Ecto neural progenitor cell (in vitro differentiated cells): ENCODE measurements around the gene RUBCN.
A peak's percentile ranks its signal among the peaks of the same experiment; 100 is the strongest.

Experiments
- DNase-seq: peaks from one replicate; pipeline ENCODE4 v3.0.0-alpha.2; 2018; ENCODE audit warnings: low spot score

Gene RUBCN

DNA sequence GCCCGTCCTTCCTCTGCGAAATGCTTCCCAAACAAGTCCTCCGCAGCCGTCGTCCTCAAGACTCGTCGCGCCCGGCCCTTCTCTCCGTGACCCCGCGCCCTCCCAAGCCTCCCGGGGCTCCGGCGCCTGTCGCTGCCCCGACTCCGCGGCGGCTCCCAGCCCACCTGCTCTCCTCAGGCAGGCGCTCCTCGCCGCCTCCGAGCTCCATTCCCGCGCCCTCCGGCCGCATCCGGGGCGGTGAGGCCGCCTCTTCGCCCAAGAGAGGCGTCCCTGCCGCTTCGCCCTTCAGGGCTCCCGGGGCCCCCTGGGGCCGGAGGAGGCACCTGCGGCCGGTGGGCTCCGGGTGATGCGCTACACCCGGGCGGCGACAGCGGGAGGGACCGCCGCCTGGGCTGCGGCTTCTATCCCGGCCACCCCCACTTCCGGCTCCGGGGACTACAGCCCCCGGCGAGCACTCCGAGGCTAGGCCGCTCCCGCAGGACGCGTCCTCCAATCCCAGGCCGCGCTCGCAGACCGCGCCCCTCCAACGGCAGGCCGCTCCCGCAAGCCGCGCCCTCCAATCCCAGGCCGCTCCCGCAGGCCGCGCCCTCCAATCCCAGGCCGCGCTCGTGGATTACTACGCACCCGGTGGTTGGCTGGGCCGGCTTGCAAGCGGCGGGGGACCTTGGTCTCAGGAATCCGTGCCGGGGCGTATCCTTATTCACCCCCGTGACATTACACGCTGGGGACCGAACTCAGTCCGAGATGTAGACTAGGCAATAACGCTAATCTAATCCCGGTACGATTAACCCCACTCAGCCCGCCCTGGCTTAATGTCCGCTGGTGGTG lies at the start of gene RUBCN:
RUBCN (minus strand) TSS at position 414 of the 828 bp plus-strand sequence; CDS start at position 229, 185 bp downstream.
- DNase-seq = peak; percentile 97

DNA sequence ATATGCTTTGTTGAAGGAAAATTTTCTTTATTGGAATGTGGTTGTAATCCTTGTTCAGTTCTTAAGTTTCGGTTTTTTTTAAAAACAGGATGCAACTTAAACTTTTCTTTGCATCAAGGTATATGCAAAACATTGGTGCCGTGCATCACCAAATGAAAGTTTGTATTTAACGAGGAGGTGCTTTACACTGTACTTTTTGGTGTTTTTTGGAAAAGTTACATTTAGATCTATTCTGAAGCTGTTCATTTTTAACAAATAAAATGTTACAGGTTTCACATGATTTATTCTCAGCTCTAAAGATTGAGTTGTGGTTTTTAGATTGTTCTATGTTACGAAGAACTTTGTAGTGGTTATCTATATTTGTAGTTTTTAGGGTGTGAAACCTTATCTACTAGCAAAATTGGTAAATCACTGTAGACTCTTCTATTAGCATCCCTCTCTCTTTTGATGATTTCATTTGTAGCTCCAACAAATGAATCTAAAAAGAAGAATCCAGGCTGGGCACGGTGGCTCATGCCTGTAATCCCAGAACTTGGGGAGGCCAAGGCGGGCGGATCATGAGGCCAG lies 47.4 kb upstream of the RUBCN start:
- DNase-seq = no peak

DNA sequence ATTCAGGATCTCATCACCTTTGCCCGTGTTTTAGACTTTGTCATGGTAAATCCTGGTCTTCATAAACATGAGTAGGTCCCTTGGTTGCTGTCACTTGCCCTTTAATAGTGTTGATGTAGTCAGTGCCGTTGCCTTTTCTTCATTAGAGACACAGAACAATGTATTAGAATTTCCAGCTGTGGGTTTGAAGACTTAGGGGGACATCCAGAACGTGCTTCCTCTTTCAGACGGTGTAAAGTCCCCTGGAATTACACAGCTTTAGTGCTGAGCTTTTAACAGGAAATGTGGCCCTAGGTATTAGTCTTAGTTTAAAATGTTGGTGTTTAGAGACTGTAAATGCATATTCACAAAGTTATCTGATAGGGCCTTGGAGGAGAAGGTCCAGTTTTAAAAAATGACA lies 45.5 kb upstream of the RUBCN start:
- no peak for DNase-seq

DNA sequence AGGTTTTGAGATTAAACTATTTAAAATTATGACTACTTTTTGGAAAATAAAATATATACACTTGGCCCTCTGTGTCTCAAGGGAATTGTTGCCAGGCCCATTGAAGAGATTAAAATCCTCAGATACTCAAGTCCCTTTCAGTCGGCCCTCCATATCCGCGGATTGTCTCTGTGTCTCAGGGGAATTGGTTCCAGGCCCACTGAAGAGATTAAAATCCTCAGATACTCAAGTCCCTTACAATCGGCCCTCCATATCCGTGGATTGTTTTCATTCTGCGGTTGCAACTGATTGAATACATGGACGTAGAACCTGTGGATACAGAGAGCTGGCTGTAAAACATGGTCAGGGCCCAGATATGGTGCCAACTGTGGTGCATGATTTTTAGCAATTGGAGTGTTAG lies 38.6 kb upstream of the RUBCN start:
- DNase-seq = no peak

DNA sequence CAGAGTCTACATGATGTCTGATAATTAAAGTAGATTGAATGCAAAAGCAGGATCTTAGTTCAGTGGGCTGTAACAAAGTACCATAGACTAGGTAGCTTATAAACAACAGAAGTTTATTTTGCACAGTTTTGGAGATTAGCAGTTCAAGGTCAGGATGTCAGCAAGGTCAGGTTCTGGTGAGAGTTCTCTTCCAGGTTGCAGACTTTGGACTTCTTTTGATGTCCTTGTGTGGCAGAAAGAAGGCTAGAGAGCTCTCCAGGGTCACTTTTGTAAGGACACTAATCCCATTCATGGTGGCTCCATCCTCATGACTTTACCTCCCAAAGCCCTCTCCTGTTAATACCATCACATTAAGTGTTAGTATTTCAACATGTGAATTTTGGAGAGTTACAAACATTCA lies 25.1 kb upstream of the RUBCN start:
- no peak for DNase-seq

DNA sequence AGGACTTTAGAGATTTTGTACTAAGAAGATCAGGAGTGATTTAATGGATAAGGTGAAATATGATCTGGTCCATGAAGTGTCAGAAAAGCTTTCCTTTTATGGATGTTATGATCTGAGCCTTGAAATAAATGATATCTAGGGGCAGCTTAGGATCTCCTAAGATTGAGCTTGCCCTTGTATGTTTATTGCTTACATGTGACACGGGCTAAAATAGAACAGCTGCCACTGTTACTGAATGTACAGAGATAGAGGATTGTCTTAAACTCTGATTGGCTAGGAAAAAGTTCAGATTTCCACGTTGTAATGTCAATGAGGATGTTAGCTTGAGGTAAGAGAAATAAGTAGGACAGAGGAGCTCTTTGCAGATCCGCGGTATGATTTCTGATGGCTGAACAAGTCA lies 21.8 kb upstream of the RUBCN start:
- DNase-seq = no peak

DNA sequence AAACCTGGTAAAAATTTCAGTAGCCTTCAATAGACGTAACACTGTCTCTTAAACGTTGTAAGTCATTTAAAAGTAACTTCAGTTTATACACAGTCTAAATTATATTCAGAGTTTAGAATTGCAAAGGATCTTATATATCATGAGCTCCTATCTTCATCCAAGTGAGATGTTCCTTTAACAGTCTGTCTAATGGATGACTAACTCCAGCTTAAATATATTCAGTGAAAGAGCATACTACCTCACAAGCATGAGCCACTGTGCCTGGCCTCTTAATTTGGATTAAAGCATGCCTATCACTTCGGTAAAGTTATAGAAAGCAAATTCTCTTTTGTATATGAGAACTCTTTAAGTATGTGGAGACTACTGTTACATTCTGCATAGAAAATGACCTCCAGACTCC lies 20.0 kb upstream of the RUBCN start:
- DNase-seq = no peak

DNA sequence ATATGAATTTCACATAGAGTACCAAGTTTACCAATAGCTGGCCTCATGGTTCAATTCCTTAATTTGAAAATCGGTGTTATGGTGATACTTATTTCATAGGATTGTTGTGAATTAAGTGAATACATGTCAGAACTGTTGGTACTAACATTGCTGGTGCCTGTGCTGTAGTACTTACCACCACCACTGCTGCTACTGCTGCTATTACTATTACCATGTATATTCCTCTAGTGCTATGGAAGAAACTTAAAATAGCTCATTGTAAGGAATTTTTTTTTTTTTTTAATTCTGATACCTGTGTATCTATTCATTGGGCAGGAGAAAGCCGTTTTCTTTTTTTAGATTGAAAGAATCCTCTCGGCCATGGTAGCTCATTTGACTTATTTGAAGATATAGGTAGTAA lies 16.6 kb upstream of the RUBCN start:
- DNase-seq = no peak

DNA sequence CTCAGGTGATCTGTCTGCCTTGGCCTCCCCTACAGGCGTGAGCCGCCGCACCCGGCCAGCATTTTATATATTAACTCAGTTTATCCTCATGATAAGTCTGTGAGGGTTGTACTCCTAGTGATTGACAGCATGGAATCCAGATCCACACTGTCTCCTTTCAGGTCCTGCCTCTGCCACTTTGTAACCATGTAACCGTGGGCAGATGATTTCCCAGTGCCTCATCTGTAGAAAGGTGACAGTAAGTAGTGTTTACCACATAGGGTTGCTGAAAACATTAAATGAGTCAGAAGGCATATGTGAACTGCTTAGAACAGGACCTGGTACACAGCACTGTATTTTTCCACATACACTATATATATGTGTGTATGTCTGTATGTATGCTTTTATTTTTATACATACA lies 15.4 kb upstream of the RUBCN start:
- DNase-seq = no peak

DNA sequence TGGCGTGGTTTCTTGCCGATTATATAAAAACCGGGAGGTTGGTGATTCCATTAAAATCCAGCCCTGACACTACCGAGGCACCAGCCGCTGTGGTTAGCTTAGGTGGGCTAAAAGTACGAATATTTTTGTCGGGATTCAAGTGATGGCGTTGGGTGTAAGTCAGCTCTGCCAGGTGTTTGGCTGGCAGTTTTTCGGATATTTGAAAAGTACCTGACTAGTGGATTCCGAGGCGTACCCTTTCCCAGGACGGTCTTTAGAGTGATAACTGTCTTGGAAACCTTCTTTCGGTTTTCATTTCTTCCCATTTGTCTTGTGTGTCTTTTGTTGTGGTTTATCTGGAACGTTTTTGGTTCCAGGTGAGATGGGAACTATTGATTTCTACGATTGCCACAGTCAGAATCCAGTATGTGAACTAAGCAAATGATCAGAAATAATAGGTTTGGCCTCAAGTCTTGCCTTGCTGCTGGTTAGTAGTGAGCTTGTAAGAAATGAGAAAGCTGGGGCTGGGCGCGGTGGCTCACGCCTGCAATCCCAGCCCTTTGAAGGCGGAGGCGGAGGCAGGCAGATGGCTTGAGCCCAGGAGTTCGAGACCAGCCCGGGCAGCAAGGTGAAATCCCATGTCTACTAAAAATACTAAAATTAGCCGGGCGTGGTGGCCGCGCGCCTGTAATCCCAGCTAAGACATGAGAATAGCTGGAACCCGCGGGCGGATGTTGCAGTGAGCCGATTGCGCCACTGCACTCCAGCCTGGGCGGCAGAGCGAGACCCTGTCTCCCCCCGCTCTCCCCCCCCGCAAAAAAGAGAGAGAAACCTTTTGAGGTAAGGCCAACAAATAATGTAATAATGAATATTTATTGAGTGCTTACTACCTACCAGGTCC lies 14.4 kb upstream of the RUBCN start:
- DNase-seq = no peak

DNA sequence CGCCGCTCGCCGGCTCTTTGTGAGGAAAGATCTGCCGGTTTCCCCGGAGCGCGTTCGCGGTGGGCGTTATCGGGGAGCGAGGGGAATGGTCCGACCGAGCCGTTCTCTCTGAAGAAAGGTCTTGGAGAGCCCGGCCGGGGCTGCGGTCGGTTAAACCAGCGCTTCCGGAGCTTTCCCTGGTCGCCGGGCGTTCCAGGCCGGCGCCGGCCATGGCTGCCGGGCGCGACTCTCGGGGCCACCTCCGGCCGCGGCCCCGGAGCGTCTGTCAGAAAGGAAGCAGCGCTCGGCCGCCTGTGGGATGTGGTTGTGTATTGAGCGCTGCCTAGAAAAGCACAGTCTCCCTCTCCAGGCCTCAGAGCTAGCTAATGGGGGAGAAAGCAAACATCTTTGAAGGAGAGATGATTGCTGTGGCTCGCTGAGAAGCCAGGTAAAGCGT lies 13.7 kb upstream of the RUBCN start:
- DNase-seq = peak; percentile 69

DNA sequence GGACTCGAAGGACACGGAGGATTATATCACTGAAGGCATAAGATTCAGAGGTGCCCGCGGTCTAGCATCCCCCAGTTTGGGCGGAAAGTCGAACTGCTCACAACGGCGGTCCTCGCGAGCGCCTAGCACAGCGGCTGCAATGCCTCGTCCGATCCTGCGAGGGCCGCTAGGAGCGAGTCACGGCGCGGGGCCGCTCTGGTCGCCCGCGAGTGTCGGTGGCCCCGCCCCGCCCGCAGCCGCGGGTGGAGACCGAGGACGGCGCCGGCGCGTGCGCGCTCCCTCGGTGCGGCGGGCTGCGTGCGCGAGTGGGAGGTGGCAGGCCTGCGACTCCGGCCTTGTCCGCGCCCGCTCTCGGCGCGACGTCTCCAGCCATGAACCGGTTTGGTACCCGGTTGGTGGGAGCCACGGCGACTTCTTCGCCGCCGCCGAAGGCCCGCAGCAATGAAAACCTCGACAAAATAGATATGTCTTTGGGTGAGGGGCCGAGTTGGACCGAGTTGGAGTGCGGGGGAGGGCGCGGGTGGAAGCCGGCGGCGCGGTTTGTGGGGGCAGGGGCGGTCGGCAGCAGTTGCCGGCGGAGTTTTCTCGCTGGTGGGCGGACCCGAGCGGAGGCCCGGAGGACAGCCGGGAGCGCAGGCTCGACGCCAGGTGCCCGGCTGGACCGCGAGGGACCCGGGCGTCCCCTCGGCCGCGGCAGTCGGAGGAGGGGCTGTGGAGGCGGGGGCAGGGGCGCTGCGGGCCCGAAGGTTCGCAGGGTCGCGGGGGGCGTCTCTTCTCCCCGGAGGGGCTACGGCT lies 13.1 kb upstream of the RUBCN start, which contains the start of gene FYTTD1:
FYTTD1 (plus strand) TSS at position 283 of the 795 bp plus-strand sequence; CDS start at position 372, 89 bp downstream.
- peak; percentile 88 for DNase-seq

DNA sequence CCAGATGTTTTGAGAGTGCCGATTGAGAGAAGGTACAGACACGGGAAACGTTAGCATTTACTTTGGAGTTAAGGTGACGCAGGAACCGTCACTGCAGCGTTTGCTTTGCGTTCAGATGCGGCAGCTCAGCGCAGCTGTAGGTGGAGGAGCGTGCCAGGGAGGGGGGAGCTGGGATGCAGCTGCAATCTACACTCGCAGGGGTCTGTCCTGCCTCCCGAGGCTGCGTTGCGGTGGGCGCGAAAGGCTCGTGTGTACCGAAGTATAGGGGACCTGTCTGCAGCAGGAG lies 12.6 kb upstream of the RUBCN start:
- DNase-seq = no peak

DNA sequence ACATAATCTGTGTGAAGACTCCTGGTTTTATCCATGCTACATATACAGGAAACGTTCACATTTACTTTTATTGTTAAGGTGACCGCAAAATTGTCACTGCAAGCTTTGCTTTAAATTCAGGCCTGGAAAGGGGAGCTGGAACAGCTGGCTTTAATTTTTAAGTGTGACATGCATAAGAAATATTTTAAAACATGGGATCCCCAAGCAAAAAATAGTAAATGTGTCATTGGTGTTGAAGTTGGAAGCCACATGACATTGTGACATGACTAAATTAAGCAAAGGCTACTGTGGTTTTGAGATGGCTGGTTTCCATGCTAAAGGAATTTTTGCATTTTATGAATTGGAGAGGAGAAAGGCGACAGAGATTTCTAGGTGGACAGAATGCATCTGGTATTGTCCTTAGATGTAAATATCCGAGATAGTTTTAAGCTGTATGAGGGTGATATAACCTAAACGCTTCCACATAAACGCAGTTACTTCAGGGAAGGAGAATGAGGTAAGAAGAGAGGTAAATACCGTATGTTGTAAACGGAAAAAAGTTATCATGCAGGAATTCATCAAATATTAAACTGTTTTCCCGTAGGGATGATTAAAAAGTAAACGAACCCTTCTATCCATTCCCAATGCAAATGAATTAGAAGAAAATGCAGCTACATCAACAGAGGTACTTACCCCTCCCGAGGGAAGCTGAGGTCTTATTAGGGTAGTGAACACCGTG lies 12.1 kb upstream of the RUBCN start:
- DNase-seq = no peak

DNA sequence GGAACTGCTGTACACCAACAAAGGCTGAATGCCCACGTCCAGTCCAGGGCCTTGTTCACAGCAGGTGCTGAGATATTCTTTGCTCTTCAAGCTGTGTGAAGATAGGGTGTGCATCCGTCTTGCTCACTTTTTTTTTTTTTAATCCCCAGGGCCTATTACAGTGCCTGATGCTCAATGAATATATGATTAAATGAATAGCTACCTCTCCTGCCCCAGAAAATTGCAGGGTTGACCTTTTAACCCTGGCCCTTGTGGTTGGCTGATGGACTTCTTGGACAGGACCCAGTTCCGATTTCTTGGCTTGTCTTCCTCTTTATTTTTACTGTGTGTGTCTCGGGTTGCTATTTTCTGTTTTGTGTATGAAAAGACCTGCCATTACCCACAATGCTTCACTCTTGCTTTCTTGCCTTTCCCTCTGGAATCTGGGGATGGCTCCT lies 10.1 kb upstream of the RUBCN start:
- no peak for DNase-seq

DNA sequence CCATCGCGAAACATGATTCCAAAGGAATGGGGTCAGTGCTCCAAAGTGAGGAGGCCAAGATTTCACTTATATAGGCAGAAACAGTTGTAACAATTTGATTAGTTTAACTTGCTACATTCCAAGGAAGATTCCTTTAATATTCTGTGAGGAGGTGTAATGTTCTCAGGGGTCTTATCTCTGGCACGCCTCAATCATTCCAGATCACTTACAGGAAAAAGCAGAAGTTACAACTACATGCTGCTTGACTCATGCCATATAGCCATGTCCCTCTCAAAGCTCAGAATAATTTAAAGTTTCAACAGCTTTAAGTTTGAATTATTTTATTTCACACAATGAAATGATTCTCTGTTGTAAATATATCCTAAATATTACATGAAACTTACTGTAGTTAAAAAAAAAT lies 9.5 kb upstream of the RUBCN start:
- no peak for DNase-seq

DNA sequence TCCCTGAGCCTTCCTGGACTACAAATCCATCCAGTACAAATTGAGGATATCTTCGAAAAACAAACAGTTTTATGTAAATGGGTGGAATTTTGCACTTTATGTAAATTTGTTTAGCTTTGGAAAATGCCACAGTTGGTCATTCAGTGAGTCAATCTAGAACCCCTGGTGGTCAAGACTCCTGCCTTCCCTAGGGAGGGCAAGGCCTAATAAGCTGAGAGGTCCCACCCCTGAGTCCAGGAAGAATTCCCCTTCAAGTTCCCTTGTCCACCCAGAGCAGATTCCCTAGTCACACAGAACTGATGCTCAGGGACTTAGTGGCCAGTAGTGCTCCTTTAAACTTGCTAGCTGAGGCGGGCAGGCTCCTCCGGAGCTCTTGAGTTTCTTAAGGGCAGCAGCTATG lies 6.1 kb upstream of the RUBCN start:
- DNase-seq = no peak

DNA sequence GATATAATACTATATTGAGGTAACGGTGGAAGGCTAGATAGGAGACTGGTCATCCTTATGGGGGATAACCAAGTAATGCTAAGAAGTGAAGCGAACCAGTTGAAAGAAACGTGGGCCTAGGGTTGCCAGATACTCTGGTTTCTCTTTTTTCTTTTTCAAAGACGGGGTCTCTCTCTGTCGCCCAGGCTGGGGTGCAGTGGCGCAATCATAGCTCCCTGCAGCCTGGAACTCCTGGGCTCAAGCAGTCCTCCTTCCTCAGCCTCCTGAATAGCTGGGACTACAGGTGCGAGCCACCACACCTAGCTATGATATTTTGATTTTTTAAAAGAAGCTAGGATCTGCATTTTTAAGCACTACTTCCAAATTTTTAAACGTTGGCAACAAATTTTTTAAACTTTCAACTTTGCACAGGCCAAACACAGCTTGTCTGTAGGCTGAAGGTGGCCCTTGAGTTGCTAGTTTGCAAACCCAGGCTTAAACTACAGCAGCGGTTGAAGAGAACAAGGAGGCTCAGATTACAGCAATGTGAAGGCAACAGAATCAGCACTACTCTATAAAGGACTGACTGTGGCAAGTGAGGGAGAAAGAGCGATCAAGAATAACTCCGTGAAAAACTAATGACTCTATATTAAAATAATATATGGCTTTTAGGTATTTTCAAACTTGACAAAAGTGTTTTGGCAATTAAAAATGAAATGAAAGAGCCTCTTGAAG lies 1.2 kb upstream of the RUBCN start:
- DNase-seq = no peak

DNA sequence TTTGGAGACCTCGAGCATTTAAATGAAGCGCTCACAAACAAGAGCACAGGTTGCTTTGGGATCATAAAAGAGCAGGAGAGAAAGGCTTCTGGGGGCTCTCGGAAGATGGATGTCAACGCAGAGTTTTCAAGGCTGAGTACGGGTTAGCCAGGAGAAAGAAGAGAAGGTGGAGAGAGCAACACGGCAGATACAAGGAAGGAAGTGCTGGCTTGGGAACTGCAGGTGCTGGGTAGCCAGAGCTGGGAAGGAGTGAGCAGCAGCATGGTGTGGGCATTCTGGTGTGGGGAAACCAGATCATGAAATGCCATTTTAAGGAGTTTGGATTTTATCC lies 580 bp upstream of the RUBCN start:
- no peak for DNase-seq

DNA sequence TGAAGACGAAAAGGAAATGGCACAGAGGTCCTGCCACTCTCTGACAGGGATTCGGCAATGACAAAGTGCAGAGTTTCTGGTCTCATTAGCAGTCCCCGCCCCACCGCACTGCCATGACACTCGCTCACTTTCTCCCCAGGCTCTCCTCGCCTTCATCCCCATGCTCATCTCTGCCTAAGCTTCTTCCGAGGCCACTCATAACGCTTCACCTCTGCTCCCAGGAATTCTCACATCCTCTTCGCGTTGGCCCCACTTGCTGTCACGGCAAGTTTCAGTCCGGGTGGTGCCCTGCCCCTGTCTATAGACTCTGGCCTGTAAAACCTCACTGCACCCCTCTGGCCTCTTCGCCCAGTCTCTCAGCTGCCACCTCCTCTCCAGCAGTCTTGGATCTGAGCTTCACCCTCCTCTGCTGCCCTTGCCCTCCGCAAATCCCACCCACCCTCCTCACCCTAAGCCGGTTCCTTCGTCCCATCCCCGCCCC lies 654 bp downstream of the RUBCN start:
- no peak for DNase-seq
